ENCODE data around the gene ATP8B4. TPM values are rescaled to one million over a fixed set of nuclear protein-coding genes. Genes with fewer than 3 reads are reported as not detected.

ATP8B4 gene
- total RNA-seq, 1 donor from 2014 or later: 0.98 TPM

GRCh38 chr15:49918121-49918520 lies 200.9 kb downstream of the ATP8B4 start:
- Mint-ChIP-seq H3K36me3 (ENCODE audit: insufficient read depth) (no peaks in the 10 kb centered on the region), H3K9me3 (ENCODE audit: low read depth) (no peaks in the 10 kb centered on the region)

GRCh38 chr15:49916998-49917397 lies 202.0 kb downstream of the ATP8B4 start:
- TF ChIP-seq CTCF (IDR thresholded peaks at IDR 0.05; ENCODE audit: unreplicated experiment): no peak
- no peak for DNase-seq (ENCODE audit: low spot score, unreplicated experiment)
- H3K27ac Mint-ChIP-seq: no peak overlapping the region
- no peak overlapping the region for H3K4me3 Mint-ChIP-seq (ENCODE audit: low read depth)
- H3K4me1 Mint-ChIP-seq (ENCODE audit: low read depth): no peaks in the 10 kb centered on the region
- H3K9me3 Mint-ChIP-seq (ENCODE audit: low read depth): peaks cover 3% of the 10 kb centered on the region
- no peaks in the 10 kb centered on the region for H3K27me3 Mint-ChIP-seq
- no peaks in the 10 kb centered on the region for H3K36me3 Mint-ChIP-seq (ENCODE audit: insufficient read depth)

More at GRCh38 chr15:49918121-49918520, 200.9 kb downstream of the ATP8B4 start:
- H3K27me3 Mint-ChIP-seq: no peaks in the 10 kb centered on the region
- no peak overlapping the region for H3K4me3 Mint-ChIP-seq (ENCODE audit: low read depth)
- DNase-seq (ENCODE audit: low spot score, unreplicated experiment): no peak
- no peak overlapping the region for H3K27ac Mint-ChIP-seq
- H3K4me1 Mint-ChIP-seq (ENCODE audit: low read depth): no peaks in the 10 kb centered on the region
- no peak for TF ChIP-seq CTCF (IDR thresholded peaks at IDR 0.05; ENCODE audit: unreplicated experiment)

- Mint-ChIP-seq H3K36me3 (ENCODE audit: insufficient read depth) (no peaks in the 10 kb centered on the region), H3K27ac (no peak overlapping the region), H3K27me3 (no peaks in the 10 kb centered on the region), H3K4me1 (ENCODE audit: low read depth) (no peaks in the 10 kb centered on the region), H3K9me3 (ENCODE audit: low read depth) (peaks cover 9% of the 10 kb centered on the region), H3K4me3 (ENCODE audit: low read depth) (no peak overlapping the region)
- TF ChIP-seq CTCF (IDR thresholded peaks at IDR 0.05; ENCODE audit: unreplicated experiment): no peak
- DNase-seq (ENCODE audit: low spot score, unreplicated experiment): no peak
These were observed 203.2 kb downstream of the ATP8B4 start for GRCh38 chr15:49915822-49916221.

- Mint-ChIP-seq H3K27ac (no peak overlapping the region), H3K9me3 (ENCODE audit: low read depth) (peaks cover 16% of the 10 kb centered on the region), H3K27me3 (no peaks in the 10 kb centered on the region), H3K4me1 (ENCODE audit: low read depth) (no peaks in the 10 kb centered on the region), H3K36me3 (ENCODE audit: insufficient read depth) (no peaks in the 10 kb centered on the region), H3K4me3 (ENCODE audit: low read depth) (no peak overlapping the region)
- no peak for DNase-seq (ENCODE audit: low spot score, unreplicated experiment)
- TF ChIP-seq CTCF (IDR thresholded peaks at IDR 0.05; ENCODE audit: unreplicated experiment): no peak
These were observed 210.1 kb downstream of the ATP8B4 start for GRCh38 chr15:49908933-49909295.

GRCh38 chr15:49908236-49908932 lies 210.6 kb downstream of the ATP8B4 start:
- no peak for TF ChIP-seq CTCF (IDR thresholded peaks at IDR 0.05; ENCODE audit: unreplicated experiment)
- Mint-ChIP-seq H3K27ac (no peak overlapping the region), H3K36me3 (ENCODE audit: insufficient read depth) (no peaks in the 10 kb centered on the region), H3K4me3 (ENCODE audit: low read depth) (no peak overlapping the region), H3K4me1 (ENCODE audit: low read depth) (no peaks in the 10 kb centered on the region), H3K27me3 (no peaks in the 10 kb centered on the region), H3K9me3 (ENCODE audit: low read depth) (peaks cover 16% of the 10 kb centered on the region)
- DNase-seq (ENCODE audit: low spot score, unreplicated experiment): no peak
